NCI-H1105 (cell line): Measurements from ENCODE around the gene HOXB9.

Experiments used
- DNase-seq: peaks from one replicate; lab custom pipeline; 2025; lab: John Stamatoyannopoulos, UW

HOXB9 gene

DNA sequence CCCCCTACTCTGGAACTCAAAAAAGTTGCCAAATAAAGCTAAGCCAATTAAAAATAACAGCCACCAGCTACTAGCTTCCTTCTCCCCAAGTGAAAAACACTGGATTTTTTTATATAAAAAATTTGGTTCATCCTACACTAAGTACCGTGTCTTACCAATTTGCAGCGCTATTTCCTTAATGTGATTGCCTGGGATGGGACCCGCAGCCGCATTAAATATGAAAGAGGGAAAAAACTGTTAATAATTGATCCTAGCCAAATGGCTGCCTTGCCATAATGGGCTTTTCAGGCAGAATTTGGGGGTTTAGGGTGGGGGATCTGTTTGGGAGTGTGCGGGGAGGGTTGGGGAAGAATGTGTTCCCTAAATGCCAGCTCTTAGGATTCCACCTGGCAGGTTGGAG is 2.0 kb downstream of the HOXB9 start:
- DNase-seq: no peak

DNA sequence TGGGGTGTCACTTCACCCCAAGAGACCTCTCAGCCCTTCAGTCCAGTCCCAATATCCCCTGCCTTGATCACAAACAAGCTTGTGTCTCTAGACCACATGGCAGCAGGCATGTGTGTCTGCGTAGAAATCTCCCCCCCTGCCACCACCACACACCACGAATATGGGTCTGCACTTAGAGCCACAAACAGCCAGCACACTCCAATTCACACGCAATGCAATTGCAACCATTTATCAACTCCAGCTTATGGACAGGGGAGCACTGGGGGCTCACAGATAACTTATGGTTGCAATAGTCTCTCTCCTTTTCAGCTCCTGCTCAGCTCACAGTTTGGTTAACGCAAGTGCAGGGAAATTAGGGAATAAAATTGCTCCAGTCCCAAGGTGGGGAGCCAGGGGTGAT is 2.6 kb downstream of the HOXB9 start:
- DNase-seq: no peak

DNA sequence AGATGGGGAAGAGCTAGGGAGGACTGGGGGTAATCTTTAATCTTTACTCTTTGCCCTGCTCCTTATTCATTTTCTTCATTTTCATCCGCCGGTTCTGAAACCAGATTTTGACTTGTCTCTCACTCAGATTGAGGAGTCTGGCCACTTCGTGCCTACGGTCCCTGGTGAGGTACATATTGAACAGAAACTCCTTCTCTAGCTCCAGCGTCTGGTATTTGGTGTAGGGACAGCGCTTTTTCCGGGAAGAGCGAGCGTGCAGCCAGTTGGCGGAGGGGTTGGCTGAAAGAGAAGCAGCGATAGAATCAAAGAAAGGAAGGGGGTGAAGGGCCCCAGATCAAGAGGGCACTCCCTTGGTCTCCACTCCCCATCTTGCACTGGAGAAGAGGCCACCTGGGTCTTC is 3.3 kb downstream of the HOXB9 start:
- DNase-seq: no peak

DNA sequence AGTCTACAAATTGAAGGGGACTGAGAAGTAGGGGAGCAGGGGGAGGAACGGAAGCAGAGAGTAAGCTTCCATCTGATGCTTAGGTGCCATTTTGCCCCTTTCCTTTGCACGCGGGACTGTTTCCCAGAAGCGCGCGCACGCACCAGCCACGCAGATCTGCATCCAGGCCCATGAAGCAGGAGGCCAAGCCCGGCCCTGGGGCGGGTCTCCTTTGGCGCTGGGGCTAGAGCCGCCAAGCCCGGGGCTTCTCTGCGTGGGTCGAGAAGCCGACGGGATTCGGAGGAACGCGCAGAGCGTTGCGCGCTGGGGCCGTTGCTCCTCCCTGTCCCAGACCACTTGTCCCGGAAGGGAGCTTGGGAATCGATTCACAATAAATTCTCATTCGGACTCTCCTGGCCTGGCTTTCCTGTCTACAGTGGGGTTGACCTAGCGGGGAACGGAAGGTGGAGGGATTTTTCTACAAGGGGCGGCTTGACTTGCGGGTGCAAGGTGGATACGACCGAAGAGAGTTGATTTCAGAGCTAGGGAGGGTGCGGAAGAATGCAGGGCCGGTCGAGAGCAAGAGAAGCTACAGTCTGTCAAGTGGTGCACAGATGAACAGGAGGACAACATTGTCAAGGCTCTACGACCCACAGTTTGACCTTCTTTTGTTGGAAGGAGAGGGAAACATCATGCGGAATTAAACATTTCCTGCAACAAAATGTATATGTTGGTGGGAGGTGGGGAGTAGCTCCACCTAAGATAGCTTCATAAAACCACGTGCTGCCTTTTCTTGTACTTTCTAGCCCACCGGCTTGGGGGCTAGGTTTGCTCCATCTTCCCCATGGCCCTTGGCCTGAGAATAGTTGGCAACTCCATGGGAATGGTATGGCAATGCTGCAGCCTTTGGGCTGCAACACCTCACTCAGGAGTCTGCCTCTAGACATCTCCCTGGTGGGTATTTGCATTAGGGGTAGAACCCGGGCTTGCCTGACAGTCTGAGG is 4.5 kb downstream of the HOXB9 start:
- DNase-seq: no peak

DNA sequence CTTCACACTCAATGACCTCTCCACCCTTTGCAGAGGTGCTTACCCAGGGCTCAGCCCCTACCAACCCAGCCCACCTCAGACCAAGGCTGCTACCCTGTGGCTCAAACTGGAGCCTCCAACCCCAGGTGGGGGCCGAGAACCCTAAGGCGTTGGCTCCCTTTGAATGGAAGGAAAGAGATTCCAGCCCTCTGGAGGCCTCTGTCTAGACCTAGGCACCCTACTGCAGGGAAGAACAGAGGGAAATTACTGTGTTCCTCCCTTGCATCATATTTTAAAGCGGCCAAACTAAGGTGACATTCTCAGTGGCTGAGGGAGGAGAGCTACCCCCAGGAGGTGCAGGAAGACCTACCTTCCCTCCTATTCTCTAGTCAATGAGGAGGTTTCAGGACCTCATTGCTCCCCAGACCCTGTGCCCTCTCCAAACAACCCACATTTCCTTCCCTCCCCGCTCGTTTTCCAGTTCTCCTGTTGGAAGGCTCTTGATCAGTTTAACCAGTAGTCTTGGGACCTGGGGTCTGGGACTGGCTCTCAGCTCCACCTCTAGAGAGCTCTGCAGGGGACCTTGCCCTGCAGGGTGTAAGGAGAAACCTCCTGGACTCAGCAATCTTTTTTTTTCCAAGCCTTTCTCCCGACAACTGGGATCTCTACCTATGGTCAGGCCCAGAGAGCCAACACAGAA is 5.6 kb downstream of the HOXB9 start:
- no peak for DNase-seq

DNA sequence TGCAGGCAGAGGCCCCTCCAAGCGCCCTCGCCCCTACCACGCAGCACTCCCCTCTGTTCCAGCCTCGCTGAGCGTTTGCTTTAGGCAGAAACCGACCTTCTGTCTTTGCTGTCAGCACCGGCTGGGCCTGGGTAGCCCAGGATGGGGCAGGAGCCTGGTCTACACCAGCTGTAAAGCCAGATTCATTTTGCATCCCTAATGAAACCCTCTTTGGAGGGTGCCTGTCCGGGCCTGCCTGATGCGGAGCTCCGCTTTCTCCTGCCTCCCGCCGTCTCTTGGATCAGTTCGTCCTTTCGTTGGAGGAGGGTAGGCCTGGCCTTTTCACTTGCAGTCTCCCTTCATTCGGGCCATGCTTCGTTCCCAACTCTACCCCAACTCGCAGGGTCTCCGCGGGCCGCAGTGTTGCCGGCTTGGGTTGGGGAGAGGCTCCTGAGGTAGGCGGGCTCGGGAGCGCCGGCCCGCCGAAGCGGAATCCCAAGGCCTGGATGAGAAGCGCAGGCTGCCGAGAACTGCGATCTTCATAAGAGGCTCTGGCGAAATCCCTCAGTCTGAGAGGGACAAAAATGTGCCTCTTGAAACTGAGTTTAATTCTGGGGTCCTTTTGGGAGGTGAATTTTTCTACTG is 6.2 kb downstream of the HOXB9 start:
- no peak for DNase-seq

- peak; percentile 63 for DNase-seq
Measured at GRCh38 chr17:48618256-48618896, 7.8 kb downstream of the HOXB9 start.

DNA sequence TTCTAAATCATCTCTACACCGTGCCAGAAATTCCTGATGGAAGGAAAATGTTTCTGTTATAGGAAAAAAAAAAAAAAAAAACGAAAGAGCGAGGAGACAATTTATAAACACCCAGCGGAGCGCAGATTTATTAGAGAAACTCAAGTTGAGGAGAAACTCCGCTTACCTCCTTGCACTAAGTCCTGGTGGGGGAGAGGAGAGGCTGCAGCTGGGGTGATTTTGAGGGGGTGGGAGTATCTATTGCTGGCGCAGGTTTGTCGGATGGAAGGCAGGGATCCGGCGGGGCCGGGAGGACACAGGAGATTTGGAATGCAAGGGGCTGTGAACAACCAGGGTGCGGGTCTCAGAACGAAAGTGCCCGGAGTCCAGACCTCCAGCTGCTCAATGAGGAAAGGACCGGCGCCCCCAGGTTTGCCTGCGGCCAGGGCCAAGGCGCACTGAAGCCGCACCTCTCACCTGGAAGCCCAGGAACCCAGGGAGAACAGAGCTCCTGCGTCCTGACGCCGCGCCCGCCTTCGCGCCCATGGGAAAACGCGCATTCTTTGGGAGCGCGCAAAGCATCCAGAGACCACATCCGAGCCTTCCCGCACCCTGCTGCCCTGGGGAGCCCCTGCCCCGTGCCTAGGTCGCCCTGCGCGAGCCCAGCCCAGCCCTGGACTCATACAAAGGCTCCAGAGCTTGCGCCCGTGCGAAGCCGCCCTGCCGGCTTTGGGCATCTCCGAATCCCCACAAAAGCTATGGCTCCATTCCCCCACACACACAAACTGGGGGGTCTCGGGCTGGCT is 8.5 kb downstream of the HOXB9 start:
- no peak for DNase-seq

DNA sequence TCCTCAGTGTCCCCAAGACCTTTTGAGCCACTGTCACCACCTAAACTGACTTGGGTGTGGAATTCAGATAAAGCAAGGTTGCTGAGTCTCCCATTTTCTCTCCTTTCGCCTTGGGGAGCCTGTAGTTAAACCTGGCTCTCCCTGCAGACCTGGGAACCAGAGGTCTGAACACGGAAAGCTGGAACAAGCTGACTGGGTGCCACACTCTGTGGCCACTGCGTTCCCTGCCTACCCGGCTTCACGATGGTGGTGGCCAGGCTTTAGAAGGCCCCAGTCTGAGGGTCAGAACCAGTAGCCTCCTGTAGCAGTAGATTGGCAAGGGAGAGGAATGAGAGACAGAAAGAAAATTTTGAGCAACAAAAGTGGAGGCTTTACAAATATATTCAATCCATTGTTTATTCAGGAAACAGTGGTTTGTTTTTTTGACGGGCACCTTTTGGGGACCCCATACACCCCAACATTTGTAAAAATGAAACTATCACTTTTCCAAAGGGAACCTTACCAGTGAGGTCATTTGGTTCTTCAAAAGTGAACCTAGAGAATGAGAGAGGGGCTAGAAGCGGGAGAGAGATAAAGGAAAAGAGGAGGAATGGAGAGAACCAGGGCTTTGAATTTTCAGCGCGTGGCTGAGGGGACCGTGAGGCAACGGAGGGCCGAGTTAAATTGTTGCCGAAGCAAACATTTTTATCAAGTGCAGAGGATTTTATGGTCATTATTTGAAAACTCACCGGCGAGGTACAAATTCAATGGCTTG is 9.3 kb downstream of the HOXB9 start:
- DNase-seq: no peak

DNA sequence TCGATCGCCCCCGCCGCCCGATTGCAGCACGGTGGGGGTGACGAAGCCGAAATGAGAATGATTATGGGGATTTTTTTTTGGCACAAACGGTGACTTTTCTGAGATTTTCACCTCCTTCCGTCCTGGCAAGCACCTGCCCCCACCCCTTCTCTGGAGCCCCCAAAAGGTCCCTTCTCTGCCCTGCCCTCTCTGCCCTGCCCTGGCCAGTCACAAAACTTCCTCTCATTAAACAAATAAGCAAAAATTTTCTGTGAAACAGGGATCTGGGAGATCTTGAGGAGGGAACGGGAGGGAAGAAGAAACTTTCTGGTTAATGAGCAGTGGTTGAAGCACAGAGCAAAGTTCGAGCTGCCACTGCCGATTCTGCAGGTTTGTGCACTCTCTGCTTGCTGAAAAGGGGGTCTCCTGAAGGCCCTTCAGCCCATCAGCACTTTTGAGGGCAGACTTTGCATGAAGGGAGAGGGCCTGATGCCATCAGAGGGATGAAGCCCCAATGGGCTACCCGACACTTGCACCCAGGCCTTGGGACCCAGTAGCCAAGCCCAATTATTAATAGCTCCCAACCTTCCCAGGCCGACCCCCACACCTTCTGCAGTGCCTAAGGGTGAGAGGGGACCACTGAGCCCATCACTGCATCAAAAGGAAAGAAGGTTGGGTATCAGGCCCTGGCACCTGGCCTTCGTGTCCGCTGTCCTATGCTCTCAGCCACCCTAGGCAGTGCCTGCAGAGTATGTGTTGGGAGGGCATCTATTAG is 10.0 kb downstream of the HOXB9 start:
- DNase-seq: no peak

DNA sequence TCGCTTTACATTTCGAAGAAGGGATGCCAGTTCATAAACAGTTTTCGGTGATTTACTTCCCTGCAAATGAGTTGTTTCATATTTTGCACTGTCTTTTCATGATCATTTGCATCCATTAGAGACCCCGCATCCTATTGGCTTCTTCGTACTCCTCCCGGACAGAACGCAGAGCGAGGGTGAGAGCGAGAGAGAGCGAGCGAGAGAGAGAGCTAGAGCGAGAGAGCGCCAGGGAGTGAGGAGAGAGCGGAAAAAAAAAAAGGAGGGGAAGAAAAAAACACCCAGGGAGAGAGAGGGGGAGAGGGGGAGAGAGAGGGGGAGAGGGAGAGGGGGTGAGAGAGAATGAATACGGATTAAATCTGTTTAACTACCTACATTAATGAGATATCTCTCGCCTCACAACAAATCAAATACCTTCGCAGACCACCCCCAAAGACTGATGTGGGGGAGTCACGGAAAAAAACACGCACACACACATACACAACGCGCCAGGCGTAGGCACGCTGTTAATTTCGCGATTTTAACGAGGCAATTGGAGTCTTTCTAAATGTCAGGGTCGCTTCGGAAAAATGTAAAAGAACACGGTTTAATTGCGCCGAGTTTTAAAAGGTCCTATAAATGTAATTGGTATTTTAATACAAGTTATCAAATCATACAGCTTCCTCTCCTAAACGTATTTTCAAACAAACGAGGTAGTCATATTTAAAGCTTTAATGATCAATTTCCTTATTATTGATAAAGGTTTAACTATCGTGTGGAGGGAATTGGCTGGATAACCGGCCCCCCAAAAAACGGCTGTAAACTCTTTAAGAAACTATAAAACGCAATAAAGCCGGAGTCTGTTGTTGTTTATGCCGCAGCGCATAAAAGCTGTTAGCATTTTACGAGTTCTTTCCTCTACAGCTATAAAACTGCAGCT is 10.9 kb downstream of the HOXB9 start, which contains the start of gene HOXB8:
Gene HOXB8 (minus strand): TSS at position 246 of the 916 bp plus-strand sequence. CDS start 588 bp downstream, outside the sequence.
- no peak for DNase-seq

DNA sequence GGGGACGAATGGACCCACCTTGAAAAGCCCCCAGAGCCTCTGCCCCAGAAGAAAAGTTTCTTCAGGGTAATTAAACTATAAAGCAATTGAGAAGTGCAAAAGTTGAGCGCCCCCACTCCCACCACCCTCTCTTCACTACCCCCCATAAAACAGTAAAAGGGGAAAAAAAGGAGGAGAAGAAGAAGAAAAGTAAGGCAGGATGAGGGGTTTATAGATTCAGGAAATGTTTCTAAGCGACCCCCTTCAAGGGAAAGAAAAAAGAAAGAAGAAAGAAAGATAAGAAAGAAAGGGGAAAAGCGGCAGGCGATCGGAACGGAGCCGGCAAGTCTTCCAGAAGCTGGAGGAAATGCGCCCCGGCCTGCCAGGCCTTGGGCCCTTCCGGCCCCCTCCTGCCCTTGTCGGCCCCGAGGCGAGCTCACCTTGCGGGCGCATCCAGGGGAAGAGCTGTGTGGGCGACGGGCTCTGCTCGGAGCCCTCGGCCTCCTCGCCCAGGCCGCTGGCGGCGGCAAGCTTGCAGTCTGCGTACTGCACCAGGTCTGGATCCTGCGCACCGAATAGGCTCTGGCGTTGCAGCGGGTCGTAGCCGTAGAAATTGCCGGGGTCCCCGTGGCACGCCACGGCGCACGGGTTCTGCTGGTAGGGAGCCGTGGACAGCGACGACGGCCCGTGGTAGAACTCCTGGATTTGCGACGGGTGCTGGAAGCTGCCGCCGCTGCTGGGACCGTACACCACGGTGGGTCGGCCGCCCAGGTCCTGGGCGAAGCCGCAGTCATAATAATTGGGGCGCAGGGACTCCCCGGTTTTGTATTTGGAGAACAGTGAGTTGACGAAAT is 12.1 kb downstream of the HOXB9 start:
- DNase-seq: peak; percentile 21

- DNase-seq: no peak
Measured at GRCh38 chr17:48612854-48613691, 13.1 kb downstream of the HOXB9 start.

GRCh38 chr17:48612456-48612853 is 13.7 kb downstream of the HOXB9 start:
- no peak for DNase-seq

DNA sequence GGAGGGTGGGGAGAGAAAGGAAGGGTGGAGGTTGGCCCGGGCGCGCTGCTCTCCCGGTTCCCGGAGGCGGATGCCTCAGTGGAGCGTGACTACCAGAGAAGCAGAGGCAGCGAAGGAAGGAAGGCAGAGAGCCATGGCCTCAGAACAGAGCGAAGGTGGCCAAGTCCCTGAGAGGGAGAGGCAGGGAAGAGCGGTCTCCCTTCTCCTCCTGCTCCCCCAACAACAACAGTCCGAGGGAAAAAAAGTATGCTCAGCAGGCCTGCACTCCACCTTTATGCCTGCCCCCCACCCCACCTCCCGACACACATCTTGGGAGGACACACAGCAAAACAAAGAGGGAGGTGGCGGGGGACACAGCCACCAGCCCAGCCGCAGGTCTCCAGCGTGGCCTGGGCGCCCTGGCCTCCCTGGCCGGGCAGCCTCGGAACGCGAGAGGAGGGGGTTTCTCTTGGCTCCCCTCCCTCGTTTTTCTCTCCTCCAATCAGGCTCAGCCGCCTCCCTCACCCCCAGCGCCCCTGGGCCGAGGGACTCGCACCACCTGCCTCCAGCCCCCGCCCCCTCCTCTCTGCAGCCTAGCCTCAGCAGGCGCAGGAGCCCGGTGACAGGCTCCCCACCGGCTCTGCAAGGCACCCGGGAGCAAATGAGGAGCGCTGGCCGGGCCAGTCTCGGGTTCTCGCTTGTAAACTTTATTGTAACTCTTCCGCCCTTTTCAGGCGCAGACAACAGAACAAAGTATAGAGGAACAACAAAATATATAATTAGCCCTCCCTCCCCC is 14.3 kb downstream of the HOXB9 start:
- DNase-seq: peak; percentile 61

DNA sequence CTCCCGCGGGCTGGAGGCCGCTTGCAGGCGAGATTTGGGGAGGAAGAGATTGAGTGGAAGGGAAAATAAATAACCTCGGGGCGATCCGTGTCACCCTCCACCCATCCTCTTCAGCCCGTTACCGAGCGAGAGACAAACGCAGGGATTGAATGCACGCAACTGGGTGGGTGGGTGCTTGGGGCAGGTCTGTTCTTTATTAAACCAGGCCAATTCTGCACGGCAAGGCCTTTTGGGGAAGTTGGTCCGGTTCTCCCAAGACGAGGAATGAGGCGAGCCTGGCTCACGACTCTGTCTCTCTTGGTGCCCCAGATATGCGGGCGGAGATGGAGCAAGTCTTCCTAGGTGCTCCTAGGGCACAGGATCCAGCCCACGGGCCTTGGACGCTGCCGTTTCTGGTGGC is 14.9 kb downstream of the HOXB9 start:
- no peak for DNase-seq
